Measurements from ENCODE around the gene RAE1.

- TF ChIP-seq GATA3 (IDR thresholded peaks at IDR 0.05; ENCODE audit: low read depth, low read length) (no peak), GATA2 (IDR thresholded peaks at IDR 0.05; ENCODE audit: low read depth, low read length) (no peak)
Measured at GRCh38 chr20:57378646-57379262, 27.7 kb downstream of the RAE1 start.
